ENCODE results near the gene DGUOK. TPM values are rescaled to one million over a fixed set of nuclear protein-coding genes. Genes with fewer than 3 reads are reported as not detected.

The DGUOK gene
- total RNA-seq, 6 donors from 2014 or later = 25.1 to 38.5 (median 34.9) TPM

DNA sequence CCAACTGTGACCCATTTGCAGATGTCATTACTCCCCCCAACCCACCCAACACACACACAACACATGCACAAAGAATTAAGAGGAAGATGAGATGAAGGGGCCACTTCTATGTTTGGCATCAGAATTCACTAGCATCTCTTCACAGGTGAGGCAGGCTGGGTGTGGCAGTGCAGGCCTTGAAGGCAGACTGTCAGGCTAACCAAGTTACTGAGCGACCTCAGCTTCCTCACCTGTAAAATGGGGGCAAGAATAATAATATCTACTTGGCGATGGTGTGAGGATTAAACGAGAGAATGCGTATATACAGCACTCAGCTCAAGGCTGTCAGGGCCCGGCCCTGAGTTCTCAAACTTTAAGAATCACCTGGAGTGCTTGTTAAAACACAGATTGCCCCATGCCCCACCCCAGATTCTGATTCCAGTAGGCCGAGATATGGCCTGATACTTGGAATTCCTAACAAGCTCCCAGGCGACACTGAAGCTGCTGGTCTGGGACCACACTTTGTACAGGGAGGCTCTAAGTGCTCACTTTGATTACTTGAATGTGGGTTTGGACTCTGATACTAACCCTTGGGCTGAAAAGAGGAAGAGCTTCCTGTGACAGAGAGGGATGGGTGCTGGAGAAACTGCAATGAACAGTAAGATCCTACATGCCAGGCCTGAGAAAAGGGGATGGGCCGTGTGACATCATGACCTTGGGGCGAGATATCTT, 32.8 kb upstream of the DGUOK start:
- TF ChIP-seq EP300 (IDR thresholded peaks at IDR 0.05) (no peak), POLR2AphosphoS5 (IDR thresholded peaks at IDR 0.05) (no peak), POLR2A (IDR thresholded peaks at IDR 0.05) (no peak)
- TF ChIP-seq, protein P1, sequence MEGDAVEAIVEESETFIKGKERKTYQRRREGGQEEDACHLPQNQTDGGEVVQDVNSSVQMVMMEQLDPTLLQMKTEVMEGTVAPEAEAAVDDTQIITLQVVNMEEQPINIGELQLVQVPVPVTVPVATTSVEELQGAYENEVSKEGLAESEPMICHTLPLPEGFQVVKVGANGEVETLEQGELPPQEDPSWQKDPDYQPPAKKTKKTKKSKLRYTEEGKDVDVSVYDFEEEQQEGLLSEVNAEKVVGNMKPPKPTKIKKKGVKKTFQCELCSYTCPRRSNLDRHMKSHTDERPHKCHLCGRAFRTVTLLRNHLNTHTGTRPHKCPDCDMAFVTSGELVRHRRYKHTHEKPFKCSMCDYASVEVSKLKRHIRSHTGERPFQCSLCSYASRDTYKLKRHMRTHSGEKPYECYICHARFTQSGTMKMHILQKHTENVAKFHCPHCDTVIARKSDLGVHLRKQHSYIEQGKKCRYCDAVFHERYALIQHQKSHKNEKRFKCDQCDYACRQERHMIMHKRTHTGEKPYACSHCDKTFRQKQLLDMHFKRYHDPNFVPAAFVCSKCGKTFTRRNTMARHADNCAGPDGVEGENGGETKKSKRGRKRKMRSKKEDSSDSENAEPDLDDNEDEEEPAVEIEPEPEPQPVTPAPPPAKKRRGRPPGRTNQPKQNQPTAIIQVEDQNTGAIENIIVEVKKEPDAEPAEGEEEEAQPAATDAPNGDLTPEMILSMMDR (IDR thresholded peaks at IDR 0.05) = no peak
- ATAC-seq (ENCODE audit: low FRiP score in 2 of 2) (no peak), DNase-seq (no peak)
- Histone ChIP-seq H3K36me3 (no peaks in the 10 kb centered on the region), H3K4me3 (peak overlapping the region in 1 of 4 donors; percentile 1), H3K4me1 (no peaks in the 10 kb centered on the region), H3K27ac (no peak overlapping the region), H3K27me3 (no peaks in the 10 kb centered on the region), H3K9me3 (no peaks in the 10 kb centered on the region)
- 62 to 72% methylated on average over 8 to 9 of the region's 9 CpGs for WGBS, 2 donors

DNA sequence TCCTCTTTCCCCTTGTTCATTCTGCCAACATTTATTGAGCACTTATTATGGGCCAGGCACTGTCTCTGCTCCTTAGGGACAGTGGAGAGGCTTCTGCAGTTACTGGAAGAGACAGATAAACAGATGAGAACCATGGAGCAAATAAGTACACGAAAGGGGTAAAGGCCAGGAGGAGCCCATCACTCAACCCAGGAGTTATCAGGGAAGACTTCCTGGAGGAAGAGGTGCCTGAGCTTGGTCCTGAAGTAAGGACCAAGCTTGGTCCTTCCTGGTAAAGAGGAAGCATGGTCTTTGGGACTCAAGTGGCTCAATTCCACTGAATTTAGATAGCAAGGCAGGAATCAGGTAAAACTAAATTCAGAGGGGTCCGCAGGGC, 32.2 kb upstream of the DGUOK start:
- Histone ChIP-seq H3K36me3 (no peaks in the 10 kb centered on the region), H3K27me3 (no peaks in the 10 kb centered on the region), H3K27ac (no peak overlapping the region), H3K9me3 (no peaks in the 10 kb centered on the region), H3K4me3 (peak overlapping the region in 1 of 4 donors; percentile 1), H3K4me1 (no peaks in the 10 kb centered on the region)
- ATAC-seq (ENCODE audit: low FRiP score in 2 of 2) (no peak), DNase-seq (no peak)
- 85 to 94% methylated on average over 2 of the region's 2 CpGs for WGBS, 2 donors
- no peak for TF ChIP-seq EP300 (IDR thresholded peaks at IDR 0.05)
- no peak for TF ChIP-seq POLR2AphosphoS5 (IDR thresholded peaks at IDR 0.05)
- no peak for TF ChIP-seq POLR2A (IDR thresholded peaks at IDR 0.05)
- TF ChIP-seq, protein P1 (IDR thresholded peaks at IDR 0.05) = no peak

DNA sequence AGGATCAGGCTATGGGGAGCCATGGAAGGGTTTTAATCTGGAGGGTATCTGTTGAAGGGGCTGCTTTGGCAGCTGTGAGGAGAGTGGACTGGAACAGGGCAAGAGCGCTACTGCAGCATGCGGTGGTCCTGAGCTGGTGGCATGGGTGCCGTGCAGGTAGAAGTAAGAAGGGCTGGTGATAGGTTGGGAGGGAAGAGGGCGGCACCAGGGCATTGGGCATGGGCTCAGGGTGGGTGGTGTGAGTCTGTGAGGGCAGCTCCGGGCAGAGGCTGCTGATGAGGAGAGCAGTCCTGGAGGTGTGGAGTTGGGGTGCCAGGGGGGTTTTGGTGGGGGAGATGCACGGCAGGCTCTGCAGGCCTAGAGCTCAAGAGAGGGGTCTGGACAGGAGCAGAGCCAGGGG, 31.8 kb upstream of the DGUOK start:
- Histone ChIP-seq H3K27ac (no peak overlapping the region), H3K36me3 (no peaks in the 10 kb centered on the region), H3K4me3 (peak overlapping the region in 1 of 4 donors; percentile 1), H3K27me3 (no peaks in the 10 kb centered on the region), H3K9me3 (no peaks in the 10 kb centered on the region), H3K4me1 (no peaks in the 10 kb centered on the region)
- no peak for TF ChIP-seq POLR2A (IDR thresholded peaks at IDR 0.05)
- TF ChIP-seq POLR2AphosphoS5 (IDR thresholded peaks at IDR 0.05) = no peak
- TF ChIP-seq, protein P1 (IDR thresholded peaks at IDR 0.05) = no peak
- TF ChIP-seq EP300 (IDR thresholded peaks at IDR 0.05) = no peak
- ATAC-seq (ENCODE audit: low FRiP score in 2 of 2) (no peak), DNase-seq (peak in 1 of 2 donors; percentile 36)
- WGBS, 2 donors = 81 to 87% methylated on average over 6 of the region's 6 CpGs

DNA sequence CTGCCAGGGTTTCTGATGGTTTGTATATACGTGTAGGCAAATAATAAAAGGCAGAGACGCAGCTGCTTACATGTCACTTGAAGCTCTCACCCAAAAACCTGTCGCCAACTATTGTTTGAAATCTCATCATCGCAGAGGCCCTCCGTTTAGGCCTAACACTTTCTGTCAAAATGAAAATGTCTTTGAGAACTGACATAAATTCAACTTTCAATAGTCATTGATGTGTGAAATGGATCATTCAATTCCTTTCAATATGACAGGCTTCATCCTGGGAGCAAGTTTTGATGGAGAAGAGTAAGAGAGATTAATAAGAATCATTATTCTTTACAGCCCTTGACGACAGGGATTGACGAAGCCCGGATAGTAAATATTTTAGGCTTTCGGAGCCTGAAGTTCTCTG, 31.2 kb upstream of the DGUOK start:
- ATAC-seq (ENCODE audit: low FRiP score in 2 of 2) (no peak), DNase-seq (no peak)
- Histone ChIP-seq H3K36me3 (no peaks in the 10 kb centered on the region), H3K9me3 (no peaks in the 10 kb centered on the region), H3K27ac (no peak overlapping the region), H3K4me3 (no peak overlapping the region), H3K27me3 (no peaks in the 10 kb centered on the region), H3K4me1 (no peaks in the 10 kb centered on the region)
- WGBS, 2 donors = 74 to 77% methylated on average over 9 of the region's 9 CpGs
- TF ChIP-seq, protein P1 (IDR thresholded peaks at IDR 0.05) = no peak
- TF ChIP-seq POLR2A (IDR thresholded peaks at IDR 0.05) (no peak), EP300 (IDR thresholded peaks at IDR 0.05) (no peak), POLR2AphosphoS5 (IDR thresholded peaks at IDR 0.05) (no peak)
